H1 (cell line): ENCODE measurements around the gene ZNF304. TPM values are rescaled to one million over a fixed set of nuclear protein-coding genes. Genes with fewer than 3 reads are reported as not detected.

ENCODE experiments used
- CTCF ChIA-PET: fragments of 300-600 bp; sonication (Branson Sonifier 250); formaldehyde crosslinking; loops from one replicate; lab custom pipeline; 2021; ENCODE audit not compliant: partially characterized antibody; lab: Charles Lee
- POLR2A ChIA-PET: fragments of 300-600 bp; sonication (Branson Sonifier 250); formaldehyde crosslinking; loops from one replicate; lab custom pipeline; 2021; ENCODE audit warnings: inconsistent platforms; ENCODE audit not compliant: partially characterized antibody; lab: Charles Lee
- DNase-seq, 2 experiments: peaks; one replicate each; pipeline versions ENCODE4 v3.0.0 to v3.0.0-alpha.2; 2010 to 2022; ENCODE audit warnings: low spot score in 2 of 2, low read depth in 1 of 2, mixed read lengths in 1 of 2
- FAIRE-seq: peaks from 2 replicates; lab custom pipeline; 2011; peaks lifted over from hg19 to GRCh38; lab: Jason Lieb, UNC
- H2AFZ ChIP-seq: 2 replicates; pipeline ENCODE4 v1.8.1; 2012; ENCODE audit warnings: low read length, inconsistent platforms
- H2AK5ac ChIP-seq: 2 replicates; pipeline ENCODE4 v1.6.1; 2013; ENCODE audit warnings: low read depth, low read length
- H2BK120ac ChIP-seq: replicated peaks from 2 replicates; pipeline ENCODE3; 2013; ENCODE audit warnings: low read depth, low read length, inconsistent platforms
- H2BK12ac ChIP-seq: 2 replicates; pipeline ENCODE4 v1.6.1; 2013; ENCODE audit warnings: low read depth, low read length
- H2BK15ac ChIP-seq: 2 replicates; pipeline ENCODE4 v1.6.1; 2013; ENCODE audit warnings: low read length
- H2BK20ac ChIP-seq: 2 replicates; pipeline ENCODE4 v1.6.1; 2013; ENCODE audit warnings: low read length
- H2BK5ac ChIP-seq: 2 replicates; pipeline ENCODE4 v1.6.1; 2013; ENCODE audit warnings: low read depth, low read length
- H3K14ac ChIP-seq: 2 replicates; pipeline ENCODE4 v1.6.1; 2013; ENCODE audit warnings: inconsistent platforms; ENCODE audit not compliant: insufficient read length
- H3K18ac ChIP-seq: 2 replicates; pipeline ENCODE4 v1.6.1; 2013; ENCODE audit warnings: low read length; ENCODE audit errors: extremely low read depth
- H3K23ac ChIP-seq: 2 replicates; pipeline ENCODE4 v1.6.1; 2013; ENCODE audit warnings: inconsistent platforms; ENCODE audit not compliant: insufficient read length
- H3K23me2 ChIP-seq: 2 replicates; pipeline ENCODE4 v1.6.1; 2013; ENCODE audit warnings: low read depth, low read length
- H3K27ac ChIP-seq: 2 replicates; pipeline ENCODE4 v1.6.1; 2011; ENCODE audit warnings: low read depth, low read length, inconsistent platforms
- H3K27me3 ChIP-seq, 4 experiments: replicated peaks in 1 of 4; 1 replicate in 1 of 4; 2 replicates in 3 of 4; pipeline versions ENCODE4 v1.6.1 to v1.8.1; 2011 to 2013; ENCODE audit warnings: low read length in 3 of 4, mild to moderate bottlenecking in 3 of 4, inconsistent platforms in 2 of 4, mixed read lengths in 2 of 4, moderate library complexity in 1 of 4; ENCODE audit not compliant: control insufficient read depth in 3 of 4, insufficient read depth in 3 of 4; ENCODE audit errors: extremely low read depth in 1 of 4
- H3K36me3 ChIP-seq, 4 experiments: 2 replicates each; pipeline versions ENCODE4 v1.6.1 to v1.8.1; 2011 to 2013; ENCODE audit warnings: mild to moderate bottlenecking in 4 of 4, low read length in 3 of 4, moderate library complexity in 2 of 4, control low read depth in 1 of 4, inconsistent platforms in 1 of 4; ENCODE audit not compliant: insufficient read depth in 4 of 4, control insufficient read depth in 2 of 4
- H3K4ac ChIP-seq: replicated peaks from 2 replicates; pipeline ENCODE3; 2013; ENCODE audit warnings: low read length, low read depth, mixed read lengths, inconsistent platforms; ENCODE audit not compliant: insufficient read length
- H3K4me1 ChIP-seq, 4 experiments: replicated peaks in 1 of 4; 1 replicate in 1 of 4; 2 replicates in 3 of 4; pipeline versions ENCODE4 v1.6.1 to v1.8.1; 2011 to 2013; ENCODE audit warnings: low read length in 3 of 4, inconsistent platforms in 2 of 4, mixed read lengths in 1 of 4; ENCODE audit not compliant: insufficient read depth in 4 of 4, control insufficient read depth in 3 of 4
- H3K4me2 ChIP-seq, 2 experiments: 2 replicates each; pipeline versions ENCODE4 v1.6.1 to v1.8.1; 2011 to 2013; ENCODE audit warnings: low read depth in 2 of 2, low read length in 2 of 2, control low read depth in 1 of 2, inconsistent platforms in 1 of 2, mild to moderate bottlenecking in 1 of 2; ENCODE audit not compliant: insufficient read depth in 1 of 2
- H3K4me3 ChIP-seq, 4 experiments: fragments of 200-600, 300-600 bp in 1 of 4; sonication (generic), shearing (Covaris generic), sonication (Bioruptor Twin) in 1 of 4; 2 replicates each; pipeline versions ENCODE4 v1.5.1 to v1.8.1; 2011 to 2016; ENCODE audit warnings: low read length in 4 of 4, low read depth in 3 of 4, control low read depth in 2 of 4, inconsistent platforms in 2 of 4, mild to moderate bottlenecking in 2 of 4, mixed read lengths in 1 of 4, moderate library complexity in 1 of 4; ENCODE audit not compliant: insufficient read depth in 2 of 4; ENCODE audit errors: extremely low read depth in 1 of 4
- H3K56ac ChIP-seq: replicated peaks from 2 replicates; pipeline ENCODE3; 2013; ENCODE audit warnings: low read depth, mild to moderate bottlenecking, mixed read lengths, low read length, inconsistent platforms; ENCODE audit not compliant: insufficient read length
- H3K79me1 ChIP-seq: 2 replicates; pipeline ENCODE4 v1.6.1; 2013; ENCODE audit warnings: low read depth, low read length, control low read depth
- H3K79me2 ChIP-seq, 2 experiments: 2 replicates each; pipeline versions ENCODE4 v1.6.1 to v1.8.1; 2012 to 2013; ENCODE audit warnings: low read length in 2 of 2, mild to moderate bottlenecking in 2 of 2, inconsistent platforms in 1 of 2; ENCODE audit not compliant: insufficient read depth in 2 of 2, control insufficient read depth in 1 of 2
- H3K9ac ChIP-seq, 4 experiments: replicated peaks in 1 of 4; 1 replicate in 1 of 4; 2 replicates in 3 of 4; pipeline versions ENCODE4 v1.6.1 to v1.8.1; 2011 to 2013; ENCODE audit warnings: low read depth in 3 of 4, low read length in 3 of 4, control low read depth in 2 of 4, mild to moderate bottlenecking in 2 of 4, moderate library complexity in 2 of 4, inconsistent platforms in 1 of 4; ENCODE audit errors: extremely low read depth in 1 of 4
- H3K9me3 ChIP-seq, 2 experiments: 2 replicates each; pipeline versions ENCODE4 v1.6.1 to v1.8.1; 2012 to 2013; ENCODE audit warnings: mild to moderate bottlenecking in 2 of 2, moderate library complexity in 2 of 2, control low read depth in 1 of 2, inconsistent platforms in 1 of 2, low read depth in 1 of 2, low read length in 1 of 2, mixed read lengths in 1 of 2; ENCODE audit not compliant: insufficient read depth in 2 of 2
- H4K20me1 ChIP-seq, 2 experiments: replicated peaks in 1 of 2; 2 replicates each; pipeline versions ENCODE3 to v1.8.1; 2011 to 2013; ENCODE audit warnings: inconsistent platforms in 2 of 2, low read length in 2 of 2, mild to moderate bottlenecking in 1 of 2; ENCODE audit not compliant: insufficient read depth in 2 of 2, control insufficient read depth in 1 of 2
- H4K5ac ChIP-seq: 2 replicates; pipeline ENCODE4 v1.6.1; 2013; ENCODE audit warnings: low read length, low read depth, mixed read lengths, inconsistent platforms; ENCODE audit not compliant: insufficient read length
- H4K8ac ChIP-seq: 2 replicates; pipeline ENCODE4 v1.8.0; 2013; ENCODE audit warnings: mild to moderate bottlenecking, moderate library complexity, low read length, inconsistent platforms; ENCODE audit not compliant: insufficient read depth; ENCODE audit errors: extremely low read depth
- H4K91ac ChIP-seq: replicated peaks from 2 replicates; pipeline ENCODE3; 2013; ENCODE audit warnings: low read length, mixed read lengths, inconsistent platforms; ENCODE audit not compliant: insufficient read length
- CTCF ChIP-seq, 3 experiments: IDR thresholded peaks; 1 replicate in 2 of 3; 2 replicates in 1 of 3; pipeline versions ENCODE4 v1.5.1 to v1.6.1; 2011; ENCODE audit warnings: low read length in 3 of 3, mild to moderate bottlenecking in 3 of 3, inconsistent platforms in 2 of 3, low read depth in 1 of 3, moderate library complexity in 1 of 3; ENCODE audit not compliant: insufficient read depth in 1 of 3; ENCODE audit errors: control extremely low read depth in 1 of 3
- POLR2AphosphoS5 ChIP-seq: IDR thresholded peaks from 2 replicates; pipeline ENCODE4 v1.6.1; 2011; ENCODE audit warnings: low read depth, low read length
- WGBS, 2 experiments: shearing (Covaris generic) in 1 of 2; methylation state at CpG; one replicate each; pipeline versions ENCODE4 v1.1.6 to v1.1.7; 2013 to 2015; ENCODE audit warnings: low lambda C conversion rate in 2 of 2, mixed read lengths in 2 of 2, inconsistent platforms in 1 of 2, low coverage in 1 of 2, missing lambda C conversion rate in 1 of 2; ENCODE audit not compliant: insufficient replicate concordance in 2 of 2, insufficient coverage in 1 of 2, insufficient read length in 1 of 2; ENCODE audit errors: extremely low coverage in 1 of 2, missing lambda C conversion rate in 1 of 2; 5-methylcytosine and 5-hydroxymethylcytosine counted together
- polyA plus RNA-seq, 7 experiments: library from polyadenylated mRNA; depleted of rRNA in 3 of 7; stranded (reverse) in 5 of 7; unstranded in 2 of 7; fragments of >200 nt in 5 of 7; fragments of 200-250 nt in 2 of 7; gene quantifications; 1 replicate in 5 of 7; 2 replicates in 1 of 7; 4 replicates in 1 of 7; pipeline versions ENCODE4 v1.2.1 to v1.2.3, GENCODE V29; 2011 to 2013; ENCODE audit warnings: missing spikeins in 2 of 7, mixed read lengths in 2 of 7
- total RNA-seq: library from RNA; stranded (reverse); fragmentation: NEBNext Ultra II Directional; extraction: Animal tissue kit (Norgen Biotek cat#: 25700); gene quantifications from 2 replicates; pipeline ENCODE4 v1.2.1, GENCODE V29; 2021

ZNF304 gene
- total and polyA plus RNA-seq, 2 of the 8 experiments (the other 6 are each of a cell fraction or from before 2014, with no cell fraction given): 4.3 to 10.5 TPM

- Histone ChIP-seq H3K36me3 (peaks cover 5 to 25% (median 21%) of the 10 kb centered on the region in 4 experiments; a peak in 6 of 8 replicates), H3K79me2 (peaks cover 6 to 29% of the 10 kb centered on the region in 2 experiments; a peak in 3 of 4 replicates), H3K14ac (no peak overlapping the region), H2AFZ (0 out of 2 replicates have a peak overlapping the region, but pooled peaks have one; percentile 55), H3K56ac (no peak overlapping the region), H2BK20ac (no peak overlapping the region), H3K79me1 (peaks cover 10% of the 10 kb centered on the region), H2BK15ac (no peak overlapping the region), H3K4me3 (peak overlapping the region; percentile 88 to 100 (median 99)), H3K4me2 (peak overlapping the region; percentile 93 to 94), H3K4ac (no peak overlapping the region), H2BK120ac (no peak overlapping the region), H4K20me1 (peaks cover 0 to 3% of the 10 kb centered on the region in 2 experiments), H3K23me2 (peaks cover 12% of the 10 kb centered on the region; the same call in 1 of the 2 replicates), H3K4me1 (peaks cover 0 to 4% (median 4%) of the 10 kb centered on the region in 4 experiments; a peak in 5 of 7 replicates), H4K91ac (no peak overlapping the region), H3K23ac (no peak overlapping the region), H2BK5ac (peak overlapping the region; percentile 37; the same call in 1 of the 2 replicates), H4K8ac (no peak overlapping the region), H3K9ac (peak overlapping the region; percentile 84 to 95 (median 88)), H4K5ac (no peak overlapping the region), H2BK12ac (no peak overlapping the region), H3K18ac (no peak overlapping the region), H2AK5ac (no peak overlapping the region), H3K27me3 (no peaks in the 10 kb centered on the region), H3K9me3 (no peaks in the 10 kb centered on the region), H3K27ac (no peak overlapping the region)
- ChIA-PET POLR2A (no interaction called here), CTCF (interaction anchor here (1.0 kb wide), 1 partner anchor 12 kb away, joined by 3 read pairs; no protein-coding TSS in a partner anchor)
- no peak for DNase-seq
- 46% methylated on average over 7 of the region's 7 CpGs; no CpG with 5 or more reads in 1 of the 2 experiments for WGBS, 2 experiments
- FAIRE-seq: no peak
- TF ChIP-seq POLR2AphosphoS5: no peak
- TF ChIP-seq CTCF (IDR thresholded peaks at IDR 0.05; ENCODE audit: control extremely low read depth in 1 of 3, insufficient read depth in 1 of 3, low read depth in 1 of 3, low read length in 3 of 3): peak in 1 of 3 experiments; percentile 2; a peak in 1 of 4 replicates
These were observed 796 bp downstream of the ZNF304 start for GRCh38 chr19:57351867-57352266.
